DMS114 treated with DMSO at 0.1 percent for 48 hours (cell line): ENCODE results near the gene HEBP1.
"Not testable (repeated sequence)": the region's sequence is repeated elsewhere in the genome, so short reads cannot be mapped to it uniquely, and the experiment has no call there.

Experiments
- DNase-seq: peaks from one replicate; lab custom pipeline; 2025; ENCODE audit not compliant: unreplicated experiment; lab: John Stamatoyannopoulos, UW

HEBP1 gene

GRCh38 chr12:12999959-13000615 is at the start of gene HEBP1:
TSS of gene HEBP1 (minus strand) at chr12:13000265. CDS start at chr12:13000114, 151 bp downstream.
- DNase-seq: peak; percentile 84

GRCh38 chr12:13049816-13050215 is 49.8 kb upstream of the HEBP1 start:
- no peak for DNase-seq

- DNase-seq: no peak
These were observed 46.9 kb upstream of the HEBP1 start for GRCh38 chr12:13046964-13047363.

GRCh38 chr12:13045816-13046215 is 45.8 kb upstream of the HEBP1 start:
- DNase-seq: no peak

GRCh38 chr12:13044906-13045299 is 44.8 kb upstream of the HEBP1 start:
- DNase-seq: peak; percentile 27

GRCh38 chr12:13044002-13044905 is 44.2 kb upstream of the HEBP1 start, which contains the start of gene FAM234B:
TSS of gene FAM234B (plus strand) at chr12:13044381. CDS start at chr12:13044404, 23 bp downstream.
- peak; percentile 48 for DNase-seq

GRCh38 chr12:13042666-13043230 is 42.7 kb upstream of the HEBP1 start:
- DNase-seq: no peak

GRCh38 chr12:13041224-13041623 is 41.2 kb upstream of the HEBP1 start:
- no peak for DNase-seq

- no peak for DNase-seq
These were observed 39.4 kb upstream of the HEBP1 start for GRCh38 chr12:13039328-13039956.

GRCh38 chr12:13038491-13039161 is 38.6 kb upstream of the HEBP1 start:
- no peak for DNase-seq

GRCh38 chr12:13036881-13037280 is 36.8 kb upstream of the HEBP1 start:
- DNase-seq: no peak

- DNase-seq: not testable (repeated sequence)
These were observed 35.3 kb upstream of the HEBP1 start for GRCh38 chr12:13035335-13035734.

- DNase-seq: no peak
These were observed 33.4 kb upstream of the HEBP1 start for GRCh38 chr12:13033476-13033875.

GRCh38 chr12:13032164-13032563 is 32.1 kb upstream of the HEBP1 start:
- no peak for DNase-seq

GRCh38 chr12:13030541-13031291 is 30.7 kb upstream of the HEBP1 start:
- DNase-seq: no peak

- no peak for DNase-seq
These were observed 28.9 kb upstream of the HEBP1 start for GRCh38 chr12:13028825-13029570.

GRCh38 chr12:13027508-13027907 is 27.4 kb upstream of the HEBP1 start:
- DNase-seq: no peak

GRCh38 chr12:13027032-13027431 is 27.0 kb upstream of the HEBP1 start:
- DNase-seq: no peak

- DNase-seq: no peak
These were observed 26.2 kb upstream of the HEBP1 start for GRCh38 chr12:13026286-13026685.
